Stimulated activated naive CD8-positive, alpha-beta T cell treated with anti-CD3 and anti-CD28 coated beads, Interleukin-15, Interleukin-2, amounts not matched to agents 100 U/mL and 50 U/mL, for 24 hours (primary cell): Measurements from ENCODE around the gene IL1RAP.
A peak's percentile ranks its signal among the peaks of the same experiment; 100 is the strongest.

Experiments used
- ATAC-seq: fragments of 150-1000 bp; cut with Tn5 transposase; one replicate; pipeline ENCODE4 v1.10.0; 2021
- DNase-seq: peaks from one replicate; pipeline ENCODE4 v3.0.0; 2021

IL1RAP gene

DNA sequence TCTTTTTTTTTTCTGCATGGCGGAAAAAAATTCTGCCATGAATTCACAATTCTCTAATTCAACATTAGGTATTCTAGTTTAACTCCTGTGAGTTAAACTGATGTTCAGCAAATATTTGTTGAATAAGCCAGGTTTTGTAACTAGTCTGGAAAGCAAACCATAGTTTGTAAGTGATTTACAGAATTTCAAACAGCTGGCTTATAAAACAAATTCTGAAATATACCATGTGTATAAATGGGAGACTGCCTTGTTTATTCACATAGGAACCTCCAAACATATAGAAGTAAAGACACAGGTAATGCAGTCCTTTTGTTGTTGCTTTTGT is 101.1 kb downstream of the IL1RAP start:
- ATAC-seq = no peak

DNA sequence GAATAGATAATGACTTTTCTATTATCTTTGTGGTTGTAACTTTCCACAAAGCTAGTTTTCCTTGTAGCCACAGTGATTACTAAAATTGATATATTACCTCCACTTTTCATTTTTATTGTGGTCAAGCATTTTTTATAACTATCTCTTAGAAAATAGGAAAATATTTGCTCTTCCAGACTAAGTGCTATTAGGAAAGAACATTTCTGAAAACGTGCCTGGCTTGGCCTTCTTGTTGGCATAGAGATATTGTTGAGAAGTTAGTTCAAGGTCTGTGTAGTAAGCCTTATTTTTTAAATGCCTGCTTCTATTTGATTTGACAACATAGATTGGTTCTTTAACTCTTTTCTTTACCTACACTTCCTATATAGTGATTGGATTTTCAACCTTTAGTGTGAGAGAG is 101.7 kb downstream of the IL1RAP start:
- ATAC-seq = no peak

More for the DNA sequence above, 101.1 kb downstream of the IL1RAP start:
- no peak for DNase-seq

DNA sequence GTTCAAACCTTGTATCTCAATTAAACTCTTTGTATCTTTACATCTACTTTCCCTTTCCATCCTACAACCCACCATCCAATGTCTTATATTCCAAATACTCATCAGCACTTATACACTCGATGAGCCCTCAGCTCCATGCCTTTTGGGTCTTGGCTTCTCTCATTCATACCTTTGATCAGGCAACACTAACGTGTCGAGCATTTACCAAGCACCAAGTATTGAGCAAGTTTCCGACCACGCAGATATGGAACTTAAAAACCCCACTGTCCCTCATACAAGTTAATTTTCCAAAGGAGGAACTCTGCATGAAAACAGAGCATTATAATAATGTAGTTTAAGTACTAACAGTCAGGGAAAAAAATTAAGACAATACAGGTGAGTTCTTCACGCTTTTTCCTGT is 102.8 kb downstream of the IL1RAP start:
- ATAC-seq = peak; percentile 42
- DNase-seq = peak; percentile 28

More for the DNA sequence above, 101.7 kb downstream of the IL1RAP start:
- no peak for DNase-seq

DNA sequence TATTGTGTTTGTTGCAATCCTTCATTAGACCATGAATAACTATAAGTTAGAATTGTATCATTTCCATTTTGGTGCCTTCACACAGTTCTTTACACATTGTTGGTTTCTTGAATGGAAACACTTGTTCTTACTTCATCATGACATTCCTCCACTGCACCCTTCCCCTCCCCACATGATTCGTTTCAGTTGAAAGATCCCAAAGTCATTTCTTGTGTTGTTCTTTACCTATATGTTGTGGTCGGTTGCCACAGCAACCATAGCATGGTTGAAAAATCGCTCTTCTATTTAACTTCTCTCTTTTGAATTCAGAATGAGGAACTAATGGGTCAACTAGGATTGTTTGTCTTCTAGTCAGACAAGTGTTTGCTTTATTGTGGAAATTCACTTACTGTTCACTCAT is 103.3 kb downstream of the IL1RAP start:
- ATAC-seq (peak; percentile 71), DNase-seq (peak; percentile 41)

DNA sequence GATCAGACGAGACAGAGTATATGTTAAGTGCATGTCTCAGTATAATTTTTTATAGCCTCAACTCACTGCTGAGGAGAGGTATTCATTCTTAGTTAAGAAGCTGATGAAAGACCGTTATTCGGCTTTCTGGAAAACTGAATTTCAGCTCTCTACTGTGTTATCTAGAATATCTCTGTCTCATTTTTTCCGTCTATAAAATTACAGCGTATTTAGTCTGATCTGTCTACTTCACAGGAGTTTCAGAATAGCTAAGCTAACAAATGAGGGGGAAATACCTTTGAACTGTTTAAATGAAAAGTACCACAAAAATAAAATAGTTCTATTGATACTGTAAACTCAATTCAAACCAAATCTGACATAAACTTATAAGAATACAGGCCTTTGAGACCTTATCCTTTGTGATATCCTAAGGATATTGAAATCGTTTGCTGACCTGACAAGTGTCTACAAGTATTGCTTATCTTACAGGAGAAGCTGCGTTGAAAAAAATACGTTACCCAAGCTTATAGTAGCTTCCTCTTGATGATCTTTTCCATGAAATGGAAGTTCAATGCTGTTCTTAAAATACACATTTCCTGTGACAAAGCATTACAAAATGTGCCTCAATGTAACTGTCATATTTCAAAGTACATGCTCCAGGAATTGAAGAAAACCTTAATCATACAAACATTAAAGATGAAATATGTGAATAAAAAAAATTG is 104.6 kb downstream of the IL1RAP start:
- DNase-seq (no peak), ATAC-seq (peak; percentile 78)

DNA sequence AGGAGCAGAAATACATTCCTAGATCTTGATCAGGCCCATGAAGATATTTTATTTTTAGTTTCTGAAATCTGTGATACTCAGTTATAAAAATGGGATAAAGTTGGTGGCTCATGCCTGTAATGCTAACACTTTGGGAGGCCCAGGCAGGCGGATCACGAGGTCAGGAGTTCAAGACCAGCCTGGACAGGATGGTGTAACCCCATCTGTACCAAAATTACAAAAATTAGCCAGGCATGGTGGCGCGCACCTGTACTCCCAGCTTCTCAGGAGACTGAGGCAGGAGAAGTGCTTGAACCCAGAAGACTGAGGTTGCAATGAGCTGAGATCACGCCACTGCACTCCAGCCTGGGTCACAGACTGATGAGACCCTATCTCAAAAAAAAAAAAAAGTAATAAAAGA is 105.5 kb downstream of the IL1RAP start:
- no peak for DNase-seq
- ATAC-seq = no peak

DNA sequence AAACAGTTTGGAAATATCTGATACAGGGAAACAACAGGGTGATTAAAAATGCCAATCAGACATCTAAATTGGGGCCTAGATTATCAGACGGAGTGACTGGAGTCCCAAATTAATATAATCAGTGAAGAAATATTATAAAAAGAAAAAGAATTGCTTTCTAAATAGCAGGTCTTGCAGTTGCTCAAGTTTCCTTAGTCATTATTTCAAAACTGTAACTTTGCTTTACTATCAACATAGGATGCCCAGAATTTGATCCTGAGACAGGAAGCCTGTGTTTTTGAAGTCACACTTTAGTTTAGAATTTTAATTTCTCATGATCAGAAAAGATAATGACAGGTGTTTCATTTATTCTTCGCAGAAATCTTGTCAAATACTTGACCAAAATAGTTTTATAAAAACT is 105.9 kb downstream of the IL1RAP start:
- DNase-seq (no peak), ATAC-seq (no peak)

DNA sequence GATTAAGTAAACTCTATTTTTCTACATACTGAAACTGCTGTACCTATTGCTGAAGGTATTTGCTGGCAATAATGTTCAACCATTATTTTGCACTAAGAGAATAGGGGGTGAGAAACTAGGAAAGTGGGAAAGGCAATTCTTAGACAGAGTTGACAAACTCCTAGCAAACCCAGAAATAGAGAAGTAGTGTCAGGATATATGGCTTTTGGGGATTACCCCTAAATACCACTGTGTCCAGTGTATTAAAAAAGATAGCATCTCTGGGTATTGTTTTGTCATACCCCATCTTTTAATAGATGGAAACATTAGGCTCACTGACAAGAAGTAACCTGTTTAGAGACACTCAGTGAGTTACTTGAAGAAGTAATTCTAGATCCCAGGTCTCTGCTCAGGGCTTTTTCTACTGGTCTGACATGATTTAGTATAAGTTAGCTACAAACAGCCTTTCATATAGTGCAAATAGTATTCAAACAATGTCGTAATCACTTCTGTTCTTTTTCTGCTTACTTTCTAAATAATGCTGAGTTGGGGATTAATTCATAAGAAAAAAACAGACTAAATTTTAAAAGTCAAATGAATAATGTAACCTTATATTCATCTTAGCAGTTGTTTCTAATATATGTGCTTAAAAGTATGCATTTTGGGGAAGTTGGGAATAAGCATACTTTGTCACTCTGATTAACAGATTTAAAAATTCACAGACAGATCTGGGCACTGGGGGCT is 107.2 kb downstream of the IL1RAP start:
- ATAC-seq (no peak), DNase-seq (no peak)

DNA sequence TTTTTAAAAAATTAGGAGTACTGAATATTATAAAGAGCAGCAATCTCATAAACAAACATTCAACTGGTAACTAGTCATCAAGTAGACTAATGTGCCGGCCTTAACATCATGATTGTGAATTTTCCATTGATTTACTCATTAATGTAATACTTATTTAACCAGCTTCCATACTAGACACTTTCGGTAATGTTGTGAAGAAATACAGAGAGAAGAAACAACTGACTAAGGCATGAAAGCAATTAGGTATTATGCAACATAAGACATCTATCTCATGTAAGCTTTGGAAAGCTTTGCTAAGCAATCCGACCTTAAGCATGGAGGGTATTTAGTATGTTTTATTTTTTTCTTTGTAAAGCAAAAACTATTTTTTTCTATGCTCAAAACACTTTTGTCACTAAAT is 108.0 kb downstream of the IL1RAP start:
- ATAC-seq (no peak), DNase-seq (no peak)

DNA sequence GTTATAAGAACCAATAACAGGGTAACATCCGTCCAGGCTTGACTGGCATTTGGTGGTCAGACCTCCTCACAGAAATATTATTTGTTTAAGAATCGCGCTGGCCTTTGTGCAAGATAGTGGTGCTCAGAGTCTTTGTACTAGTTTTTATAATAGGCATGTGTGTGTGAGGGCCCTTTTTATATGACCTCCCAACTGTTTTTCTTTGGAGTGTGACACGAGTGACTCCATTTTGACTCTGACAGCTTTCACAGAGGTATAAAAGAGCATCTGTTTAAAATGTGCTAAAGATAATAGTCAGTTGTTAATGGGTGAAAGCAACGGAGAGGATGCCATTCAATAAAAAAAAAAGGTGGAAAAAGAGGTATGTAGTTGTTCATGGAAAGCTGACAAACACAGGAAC is 110.4 kb downstream of the IL1RAP start:
- ATAC-seq (no peak), DNase-seq (no peak)

DNA sequence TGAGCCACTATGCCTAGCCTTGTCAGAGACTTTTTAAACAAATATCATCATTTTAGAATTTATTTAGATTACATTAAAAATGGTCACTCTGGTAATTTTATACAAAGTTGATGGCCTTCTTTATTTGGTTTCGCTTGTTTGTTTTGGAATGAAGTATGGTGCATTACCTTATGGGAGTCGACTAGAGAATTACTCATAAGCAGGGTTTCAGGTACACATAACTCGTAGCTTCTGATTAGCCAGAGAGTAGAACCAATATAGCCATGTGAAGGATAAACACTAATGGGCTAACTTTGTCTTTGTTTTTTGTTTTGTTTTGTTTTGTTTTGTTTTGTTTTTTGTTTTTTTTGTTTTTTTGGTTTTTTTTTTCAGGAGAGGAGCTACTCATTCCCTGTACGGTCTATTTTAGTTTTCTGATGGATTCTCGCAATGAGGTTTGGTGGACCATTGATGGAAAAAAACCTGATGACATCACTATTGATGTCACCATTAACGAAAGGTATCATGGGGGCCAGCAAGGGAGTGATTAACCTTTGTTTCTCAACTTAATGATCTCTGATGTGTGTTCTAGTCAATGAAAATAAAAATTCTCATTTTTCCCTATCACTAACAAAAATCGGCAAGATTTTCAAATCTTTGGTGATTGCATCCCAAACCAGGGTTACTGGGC is 113.2 kb downstream of the IL1RAP start:
- ATAC-seq (no peak), DNase-seq (no peak)

DNA sequence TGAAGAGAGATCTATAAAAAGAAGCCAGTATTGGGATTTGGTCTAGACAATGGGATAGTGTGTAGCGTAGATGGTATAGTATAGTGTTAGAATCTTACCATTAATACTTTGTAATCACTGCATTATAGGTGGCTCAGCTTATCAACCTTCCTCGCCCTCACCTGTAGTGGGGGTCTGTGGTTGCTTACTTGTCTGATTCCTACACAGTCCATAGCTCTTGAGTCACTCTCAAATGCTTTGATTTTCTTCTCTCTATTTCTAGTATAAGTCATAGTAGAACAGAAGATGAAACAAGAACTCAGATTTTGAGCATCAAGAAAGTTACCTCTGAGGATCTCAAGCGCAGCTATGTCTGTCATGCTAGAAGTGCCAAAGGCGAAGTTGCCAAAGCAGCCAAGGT is 115.2 kb downstream of the IL1RAP start:
- no peak for ATAC-seq
- no peak for DNase-seq

DNA sequence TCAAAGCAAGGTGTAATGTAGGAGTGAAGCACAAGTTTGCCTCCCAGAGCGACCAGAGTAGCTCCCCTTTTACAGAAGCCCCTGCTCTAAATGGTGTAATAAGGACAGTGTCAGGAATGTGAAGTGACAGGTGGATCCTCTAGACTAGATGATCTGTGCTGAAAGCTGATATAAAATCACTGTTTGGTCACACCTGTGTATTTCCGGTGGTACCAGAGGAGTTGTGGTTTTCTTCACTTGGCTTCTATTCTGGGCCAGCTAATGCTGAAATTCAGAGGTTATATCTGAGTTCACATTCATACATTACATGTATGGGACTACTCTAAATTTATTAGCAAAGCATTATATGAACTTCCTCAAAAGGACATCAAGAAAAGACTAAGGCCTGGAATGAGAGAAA is 117.4 kb downstream of the IL1RAP start:
- DNase-seq (no peak), ATAC-seq (no peak)

DNA sequence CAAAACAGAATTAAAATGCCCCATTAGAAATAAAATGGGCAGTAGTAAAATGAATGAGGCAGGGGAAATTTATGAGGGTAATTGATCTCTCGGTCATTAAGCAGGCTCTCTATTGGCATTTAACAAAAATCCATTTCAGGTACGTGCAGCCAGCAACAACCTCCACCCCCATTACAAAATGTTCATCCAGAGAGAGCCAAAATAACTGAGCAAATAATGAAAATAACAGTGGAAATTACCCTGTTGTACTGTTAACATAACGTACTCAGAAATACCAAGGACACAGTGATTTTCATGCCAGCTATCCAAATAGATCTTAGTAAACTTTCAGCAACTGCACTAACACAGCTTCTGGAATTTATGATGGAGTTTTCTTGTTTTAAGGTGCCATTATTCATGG is 127.7 kb downstream of the IL1RAP start:
- ATAC-seq = no peak

DNA sequence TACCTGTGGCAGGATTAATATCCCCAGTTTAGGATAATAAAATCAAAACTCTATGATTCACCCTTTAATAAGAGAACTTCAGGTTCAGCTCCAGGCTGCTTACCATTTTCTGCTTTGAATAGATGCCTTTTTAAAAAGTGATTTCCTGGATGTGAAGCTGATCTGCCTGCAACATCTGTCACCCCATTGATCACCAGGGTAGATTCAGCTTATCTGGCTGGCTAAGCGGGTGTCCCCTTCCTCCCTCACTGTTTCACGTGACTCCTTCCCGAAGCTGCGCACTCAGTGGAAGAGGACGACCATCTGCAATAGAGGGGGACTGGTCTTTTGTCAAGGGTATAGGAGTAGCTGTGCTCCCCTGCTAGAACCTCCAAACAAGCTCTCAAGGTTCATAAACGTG is 128.1 kb downstream of the IL1RAP start:
- no peak for ATAC-seq
- DNase-seq = no peak

More for the DNA sequence above, 127.7 kb downstream of the IL1RAP start:
- DNase-seq = no peak

DNA sequence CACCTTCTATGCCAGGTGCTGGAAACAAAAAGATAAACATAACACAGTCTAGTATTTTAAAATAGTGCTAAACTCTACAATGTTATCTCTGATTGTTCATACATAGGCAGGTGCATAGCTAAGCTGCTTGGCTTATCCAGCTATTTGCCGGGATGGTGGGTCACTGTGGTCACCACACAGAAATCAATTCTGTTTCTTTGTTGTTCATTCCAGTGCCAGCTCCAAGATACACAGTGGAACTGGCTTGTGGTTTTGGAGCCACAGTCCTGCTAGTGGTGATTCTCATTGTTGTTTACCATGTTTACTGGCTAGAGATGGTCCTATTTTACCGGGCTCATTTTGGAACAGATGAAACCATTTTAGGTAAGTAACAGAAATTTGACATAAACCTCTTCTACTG is 130.2 kb downstream of the IL1RAP start:
- no peak for ATAC-seq
- DNase-seq = no peak

DNA sequence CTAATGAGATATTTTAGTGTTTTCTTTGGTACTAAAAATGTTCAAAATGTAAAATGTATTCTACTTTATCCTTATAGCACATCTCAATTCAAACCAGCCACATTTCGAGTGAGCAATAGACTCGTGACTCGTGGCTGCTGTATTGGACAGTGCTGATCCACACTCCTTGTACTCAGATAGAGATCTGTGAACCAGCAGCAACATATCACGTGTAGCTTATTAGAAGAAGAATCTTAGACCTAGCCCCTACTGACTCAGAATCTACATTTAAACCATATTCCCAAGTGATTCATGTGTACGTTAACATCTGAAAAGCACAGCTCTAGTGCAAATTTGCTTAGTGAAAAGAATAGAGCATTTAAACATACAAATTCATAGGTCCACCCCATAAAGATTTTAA is 130.9 kb downstream of the IL1RAP start:
- DNase-seq = no peak
- ATAC-seq = no peak

DNA sequence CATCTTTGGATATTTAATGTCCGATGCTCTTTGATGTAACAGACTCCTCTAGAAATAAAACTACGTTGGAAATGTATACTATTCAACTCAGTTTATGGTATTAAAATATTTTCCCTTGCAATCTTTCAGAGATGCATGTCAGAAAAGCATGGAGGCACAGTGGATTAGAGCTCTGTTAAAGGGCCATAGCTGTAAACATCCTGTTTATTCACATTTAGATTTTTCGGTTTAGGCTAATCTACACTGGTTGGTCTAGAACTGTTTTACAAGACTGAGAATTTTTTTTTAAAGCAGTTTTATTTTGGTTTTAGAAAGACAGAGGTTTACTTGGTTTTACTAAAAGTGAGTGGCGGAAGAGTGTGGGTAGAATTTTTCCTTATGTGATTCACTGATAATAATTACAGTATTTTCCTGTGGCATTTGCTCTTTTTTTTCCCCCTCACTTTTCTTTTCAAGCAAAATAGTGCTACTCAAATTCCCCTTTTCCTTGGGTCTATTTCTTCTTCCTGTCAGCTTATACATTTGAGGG is 132.1 kb downstream of the IL1RAP start:
- DNase-seq (no peak), ATAC-seq (no peak)

DNA sequence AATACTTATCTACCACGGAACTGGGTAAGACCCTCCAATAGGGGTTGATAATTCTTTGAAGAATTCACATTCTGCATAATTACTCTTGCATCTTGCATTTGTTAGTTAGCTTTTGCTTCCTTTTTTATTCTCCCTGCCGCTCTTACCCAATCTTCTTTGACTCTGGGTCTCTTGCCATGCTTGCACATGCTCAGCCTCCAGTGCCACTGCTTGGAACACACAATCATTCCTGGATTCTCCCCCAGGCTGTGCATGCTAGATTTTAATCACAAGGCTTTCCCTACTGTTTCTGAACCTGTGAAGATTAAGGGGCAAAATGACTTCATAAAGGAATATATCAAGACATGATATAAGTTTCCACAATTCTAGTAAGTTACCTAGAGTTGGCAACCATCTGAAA is 133.1 kb downstream of the IL1RAP start:
- ATAC-seq (no peak), DNase-seq (no peak)

DNA sequence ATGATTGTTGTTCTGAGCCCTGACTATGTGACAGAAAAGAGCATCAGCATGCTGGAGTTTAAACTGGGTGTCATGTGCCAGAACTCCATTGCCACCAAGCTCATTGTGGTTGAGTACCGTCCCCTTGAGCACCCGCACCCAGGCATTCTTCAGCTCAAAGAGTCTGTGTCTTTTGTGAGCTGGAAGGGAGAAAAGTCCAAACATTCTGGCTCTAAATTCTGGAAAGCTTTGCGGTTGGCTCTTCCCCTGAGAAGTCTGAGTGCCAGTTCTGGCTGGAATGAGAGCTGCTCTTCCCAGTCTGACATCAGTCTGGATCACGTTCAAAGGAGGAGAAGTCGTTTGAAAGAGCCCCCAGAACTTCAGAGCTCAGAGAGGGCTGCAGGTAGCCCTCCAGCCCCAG is 142.0 kb downstream of the IL1RAP start:
- ATAC-seq = no peak
- no peak for DNase-seq

DNA sequence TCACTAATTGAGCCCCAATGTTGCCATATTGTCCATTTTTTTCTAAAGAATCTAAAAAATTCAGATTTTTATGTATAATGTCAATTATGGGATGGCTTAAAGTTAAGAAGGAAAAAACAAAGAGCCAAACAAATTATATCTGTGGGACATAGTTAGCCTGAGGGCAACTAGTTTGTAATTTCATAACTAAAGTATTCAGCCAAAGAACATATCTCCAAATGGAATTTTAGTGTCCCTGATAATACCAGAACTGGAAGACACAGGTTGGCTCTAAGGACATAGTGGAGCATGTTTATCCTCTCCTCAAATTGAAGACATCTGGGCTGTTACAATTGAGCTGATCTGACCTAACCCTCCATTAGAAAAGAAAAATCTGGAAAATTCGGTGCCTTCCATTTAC is 144.2 kb downstream of the IL1RAP start:
- DNase-seq (no peak), ATAC-seq (no peak)

DNA sequence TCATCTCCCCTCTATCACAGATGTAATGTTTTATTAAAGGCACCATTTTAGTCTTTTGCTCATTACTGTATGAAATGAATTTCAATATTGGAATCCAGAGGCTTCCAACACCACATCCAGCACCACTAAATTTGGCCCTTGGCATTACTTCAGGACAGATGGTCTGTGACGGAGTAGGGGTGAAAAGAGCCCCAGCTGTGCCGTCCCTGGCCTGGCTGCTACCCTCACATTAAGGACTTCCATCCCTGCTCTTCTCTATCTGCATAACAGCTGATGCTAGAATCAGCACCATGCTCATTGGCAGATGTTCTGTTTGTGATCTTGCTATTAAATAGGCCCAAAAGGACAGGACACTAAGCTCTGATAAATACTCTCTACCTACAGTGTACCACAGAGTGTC is 152.9 kb downstream of the IL1RAP start:
- no peak for DNase-seq

DNA sequence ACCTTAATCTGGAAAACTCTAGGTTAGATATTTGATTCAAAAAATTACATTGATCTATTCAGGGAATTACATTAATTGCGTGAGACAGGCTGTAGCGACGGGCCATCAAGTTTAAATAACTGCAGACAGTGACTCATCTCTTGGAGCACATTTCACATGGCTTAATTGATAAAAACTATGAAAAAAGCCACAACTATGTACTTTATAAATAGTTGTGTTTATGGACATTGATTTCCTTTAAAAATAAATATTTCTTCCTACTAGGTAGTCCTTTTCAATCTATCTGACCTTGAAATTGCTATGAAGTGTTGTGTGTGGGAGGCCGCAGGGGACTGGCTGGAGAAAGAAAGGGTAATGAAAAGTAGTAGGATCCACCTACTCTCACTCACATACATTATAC is 157.8 kb downstream of the IL1RAP start:
- no peak for DNase-seq
- no peak for ATAC-seq

More for the DNA sequence above, 152.9 kb downstream of the IL1RAP start:
- ATAC-seq = no peak
